ENCODE data around the gene ACY1.

ACY1 gene

DNA sequence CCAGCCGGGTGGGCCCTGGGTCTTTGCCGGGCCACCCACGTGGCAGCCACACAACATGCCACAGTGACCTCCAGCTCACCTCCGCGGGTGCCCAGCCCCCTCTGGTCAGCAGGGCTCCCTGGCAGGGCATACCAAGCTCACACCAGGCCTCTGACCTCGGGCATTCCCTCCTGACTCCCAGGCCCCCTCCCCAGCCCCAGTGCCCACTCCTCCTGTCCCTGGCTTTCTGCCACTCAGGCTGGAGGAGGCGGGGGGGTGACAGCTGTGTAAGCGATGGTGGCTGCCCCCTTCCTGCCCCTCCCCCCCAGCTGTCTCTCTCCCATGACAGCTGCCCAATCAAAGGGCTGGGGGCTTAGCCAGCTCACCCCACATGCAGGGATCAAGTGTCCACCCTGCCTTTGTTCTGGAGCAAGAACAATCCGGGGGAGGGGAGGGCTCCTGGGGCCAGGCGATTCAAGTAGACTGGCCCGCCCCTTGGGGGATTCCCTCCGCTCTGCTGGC is 19.3 kb upstream of the ACY1 start:
- peak; percentile 81 for DNase-seq

DNA sequence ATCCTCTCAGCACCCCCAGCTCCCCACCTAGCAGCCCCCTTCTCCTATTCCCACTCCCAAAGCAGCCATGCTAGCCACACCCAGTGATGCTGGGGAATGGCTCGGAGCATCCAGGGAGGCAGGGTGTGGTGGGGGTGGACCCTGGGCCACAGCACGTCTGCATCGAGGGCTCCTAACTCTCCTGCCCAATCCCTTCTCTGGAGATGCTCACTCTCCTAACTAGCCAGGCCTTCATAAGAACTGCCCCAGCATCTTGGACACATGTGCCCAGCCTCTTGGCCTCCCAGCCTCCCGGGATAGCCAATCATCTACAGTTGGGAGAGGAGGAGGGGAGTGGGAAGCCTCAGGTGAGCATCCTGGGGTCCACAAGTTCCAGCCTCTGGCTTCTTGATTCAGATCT is 18.8 kb upstream of the ACY1 start:
- no peak for DNase-seq

DNA sequence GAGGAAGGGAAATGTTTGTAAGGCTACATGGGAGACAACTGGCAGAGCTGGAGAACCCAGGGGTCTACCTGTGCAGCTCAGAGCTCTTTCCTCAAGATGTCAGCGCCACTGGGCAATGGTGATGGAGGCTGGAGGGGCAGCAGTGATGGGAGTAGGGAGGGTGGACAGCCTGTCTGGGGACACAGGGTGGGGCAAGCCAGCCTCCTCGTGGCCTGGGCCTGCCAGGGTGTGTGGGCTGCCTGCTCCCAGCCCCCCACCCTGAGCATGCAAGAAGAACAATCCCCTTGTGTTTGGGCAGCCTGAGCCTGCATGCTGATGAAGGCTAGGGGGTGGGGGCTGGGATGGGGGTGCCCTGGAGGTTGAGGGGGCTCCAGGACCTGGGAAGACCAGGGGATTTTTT is 17.3 kb upstream of the ACY1 start:
- DNase-seq: no peak

DNA sequence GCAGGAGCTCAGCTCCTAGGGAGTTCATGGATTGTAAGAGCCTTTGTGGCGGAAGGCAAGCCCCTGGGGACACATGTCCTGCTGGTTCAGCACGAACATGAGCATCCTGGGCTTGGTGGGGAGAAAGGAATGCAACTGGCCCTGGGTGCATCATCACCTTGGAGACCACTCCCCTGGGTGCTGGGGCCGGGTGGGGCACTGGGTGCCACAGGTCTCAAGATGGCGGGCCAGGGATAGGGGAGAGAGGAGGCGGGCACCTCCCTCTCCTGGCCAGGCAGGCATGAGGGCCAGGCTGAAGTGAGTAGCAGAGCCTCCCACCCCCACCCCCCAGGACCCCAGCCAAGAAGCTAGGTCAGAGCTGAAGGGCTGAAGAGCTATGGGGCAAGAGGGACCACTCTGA is 16.8 kb upstream of the ACY1 start:
- DNase-seq: no peak

DNA sequence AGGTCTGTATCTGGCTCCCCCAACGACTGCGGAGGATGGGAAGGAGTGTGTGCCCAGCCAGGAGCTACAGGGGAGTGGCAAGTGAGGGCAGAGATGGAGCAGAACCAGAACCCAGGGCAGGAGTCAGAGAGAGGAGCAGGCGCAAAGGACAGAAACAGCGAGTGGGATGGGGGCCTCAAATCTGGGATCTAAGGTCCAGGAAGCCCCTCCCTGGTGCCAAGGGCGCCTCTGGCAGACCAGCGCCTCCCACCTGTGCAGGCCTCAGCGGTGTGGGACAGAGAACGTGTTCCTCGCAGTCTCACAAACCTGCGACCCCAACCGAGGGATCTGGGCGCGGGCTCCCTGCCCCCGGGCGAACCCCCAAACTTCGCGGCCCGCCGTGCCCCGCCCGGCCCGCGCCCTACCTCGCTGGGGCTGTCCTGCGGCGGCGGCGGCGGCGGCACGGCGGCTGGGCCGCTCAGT is 16.4 kb upstream of the ACY1 start:
- DNase-seq: no peak

DNA sequence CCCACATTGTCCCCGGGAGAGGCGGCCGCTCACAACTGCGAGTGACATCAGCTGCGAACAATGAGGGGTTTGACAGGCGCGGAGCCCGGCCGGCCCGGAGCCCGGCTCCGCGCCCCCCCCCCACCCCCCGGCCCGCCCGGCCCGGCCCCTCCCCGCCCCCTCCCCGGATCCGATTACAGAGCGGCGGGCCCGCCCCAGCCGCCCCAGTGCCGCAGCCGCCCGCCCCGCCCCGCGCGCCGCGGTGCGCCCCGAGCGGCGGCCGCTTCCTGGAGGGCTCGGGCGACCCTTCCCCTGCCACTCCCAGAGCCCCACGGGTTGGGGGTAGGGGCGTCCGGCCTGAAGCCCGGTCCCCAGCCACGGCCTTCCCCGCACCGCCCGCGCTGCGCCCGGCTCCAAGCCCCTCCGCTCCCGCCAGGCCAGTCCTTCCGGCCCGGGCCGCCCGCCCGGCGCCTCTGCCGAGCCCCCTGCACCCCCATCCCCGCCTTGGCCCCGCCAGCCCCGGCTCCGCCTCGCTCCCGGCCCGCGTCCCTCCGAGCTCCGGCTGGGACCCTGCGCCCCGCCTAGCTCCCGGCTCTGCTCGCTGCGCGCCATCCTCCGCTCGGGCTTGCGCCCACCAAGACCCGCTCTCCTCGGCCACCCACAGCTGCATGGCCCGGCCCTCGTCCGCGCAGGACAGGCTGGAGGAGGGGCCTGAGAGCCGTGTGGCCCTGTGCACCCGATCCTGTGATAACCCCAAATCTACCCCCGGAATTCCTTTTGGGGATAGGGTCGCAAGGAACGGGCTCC is 15.8 kb upstream of the ACY1 start, which contains the start of gene PCBP4:
TSS of gene PCBP4 (minus strand) at position 71 of the 786 bp plus-strand sequence. CDS start 6,214 bp downstream, outside the sequence.
- DNase-seq: peak; percentile 82

DNA sequence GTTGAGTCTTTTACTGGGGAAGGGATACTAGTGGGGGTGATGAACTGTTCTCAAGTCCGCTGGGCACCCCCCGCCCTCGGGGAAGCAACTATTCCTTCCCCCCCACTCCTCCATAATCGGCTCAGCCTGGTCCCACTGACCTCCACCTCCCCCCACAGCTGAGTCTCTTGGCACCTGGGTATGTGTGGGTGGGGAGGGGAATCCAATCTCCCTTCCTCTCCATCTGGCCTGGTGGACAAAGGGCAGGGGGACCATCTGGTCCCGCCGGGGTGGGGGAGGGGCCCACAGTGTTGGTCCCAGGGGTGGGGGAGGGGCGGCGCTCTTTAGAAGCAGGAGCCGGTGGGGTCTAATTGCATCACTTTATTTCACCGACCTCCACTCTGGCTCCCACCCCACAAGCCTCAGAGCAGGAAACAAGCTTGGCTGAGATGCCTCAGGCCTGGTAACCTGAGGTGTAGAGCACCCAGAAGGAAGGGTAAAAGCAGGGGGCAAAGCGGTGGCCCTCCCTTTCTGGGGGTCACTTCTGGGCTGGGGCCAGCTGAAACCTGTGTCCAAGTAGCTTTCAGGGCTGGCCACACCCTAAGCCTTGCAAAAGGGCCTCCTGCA is 15.1 kb upstream of the ACY1 start:
- DNase-seq: peak; percentile 58

DNA sequence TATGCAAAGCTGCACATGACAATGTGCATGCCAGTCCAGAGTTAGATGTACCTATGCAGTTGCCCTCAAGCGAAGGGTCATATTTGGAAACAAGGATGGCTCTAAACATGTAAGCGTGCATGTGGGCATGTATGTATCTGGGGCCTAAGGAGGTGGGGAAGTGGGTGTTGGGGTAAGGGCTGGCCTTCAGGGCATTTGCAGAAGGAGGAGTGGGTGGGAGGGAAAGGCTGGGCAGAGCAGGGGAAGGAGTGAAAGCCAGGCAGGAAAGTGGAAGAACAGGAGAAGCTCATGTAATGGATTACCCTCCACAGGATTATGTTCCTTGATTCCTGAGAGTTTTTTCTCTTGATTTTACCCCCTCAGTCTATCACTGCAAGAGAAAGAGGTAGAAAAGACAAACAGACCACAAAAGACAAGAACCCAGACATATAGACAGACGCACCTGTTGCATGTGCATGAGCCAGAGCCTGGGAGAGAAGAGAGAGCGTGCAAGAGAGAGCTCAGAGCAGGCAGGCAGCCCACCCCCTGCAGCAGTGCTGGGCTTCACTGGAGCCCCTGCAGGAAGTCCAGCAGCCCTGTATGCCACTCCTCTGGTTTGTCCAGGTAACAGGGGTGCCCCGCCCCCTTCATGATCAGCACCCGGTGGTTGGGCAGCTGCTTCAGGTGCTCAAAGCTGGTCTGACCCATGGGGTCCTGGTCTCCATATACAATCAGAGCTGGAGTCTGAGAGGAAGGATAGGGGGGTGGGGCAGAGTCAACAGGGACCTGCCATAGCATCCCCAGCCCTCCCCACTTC is 14.3 kb upstream of the ACY1 start:
- DNase-seq: no peak

DNA sequence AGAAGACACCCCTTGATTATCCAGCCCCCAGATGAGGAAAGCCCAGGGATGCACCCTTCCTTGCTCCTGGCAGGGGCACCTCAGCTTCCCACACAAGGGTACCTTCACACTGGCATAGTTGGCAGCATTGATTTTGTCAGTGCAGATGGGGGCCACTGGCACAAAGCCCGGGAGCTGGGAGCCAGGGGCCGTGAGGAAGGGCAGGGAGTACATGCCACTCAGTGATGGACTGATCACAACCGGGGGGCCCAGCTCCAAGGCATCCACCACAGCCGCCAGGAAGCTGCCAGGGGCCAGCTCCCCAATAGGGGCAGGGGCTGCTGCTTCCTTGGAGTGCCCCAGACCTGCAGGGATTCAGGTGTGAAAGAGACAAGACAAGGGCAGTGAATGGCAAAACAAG is 13.5 kb upstream of the ACY1 start:
- no peak for DNase-seq

DNA sequence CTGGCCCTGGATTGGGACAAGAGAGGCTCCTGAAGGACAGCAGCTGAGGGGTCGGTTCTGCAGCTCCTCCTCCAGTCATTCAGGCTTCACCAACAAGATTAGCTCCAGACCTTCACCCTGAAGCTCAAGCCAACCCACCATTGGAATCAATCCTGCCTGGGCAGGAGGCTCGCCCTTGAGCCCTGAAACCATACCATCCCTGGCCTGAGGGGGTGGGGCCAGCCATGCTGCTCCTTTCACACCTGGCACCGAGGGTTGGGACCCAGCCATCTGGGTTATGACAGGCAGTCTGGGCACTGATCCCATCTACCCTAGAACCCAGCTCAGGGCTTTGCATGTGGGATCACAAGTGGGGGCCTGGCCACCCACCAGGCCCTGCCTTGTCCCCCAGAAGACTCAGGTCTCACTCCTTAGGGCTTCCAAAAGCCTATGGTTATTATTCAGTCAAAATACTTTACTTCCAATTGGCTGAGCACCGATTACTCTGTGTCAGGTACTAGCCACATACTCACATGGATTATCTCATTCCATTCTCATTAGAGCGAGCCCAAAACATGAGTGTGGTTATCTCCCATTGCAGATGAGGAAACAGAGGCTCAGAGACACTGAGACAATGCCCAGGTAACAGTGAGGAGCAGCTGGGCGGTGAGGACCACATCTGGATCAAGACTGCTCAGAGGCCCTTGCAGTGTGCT is 12.6 kb upstream of the ACY1 start:
- DNase-seq: no peak

DNA sequence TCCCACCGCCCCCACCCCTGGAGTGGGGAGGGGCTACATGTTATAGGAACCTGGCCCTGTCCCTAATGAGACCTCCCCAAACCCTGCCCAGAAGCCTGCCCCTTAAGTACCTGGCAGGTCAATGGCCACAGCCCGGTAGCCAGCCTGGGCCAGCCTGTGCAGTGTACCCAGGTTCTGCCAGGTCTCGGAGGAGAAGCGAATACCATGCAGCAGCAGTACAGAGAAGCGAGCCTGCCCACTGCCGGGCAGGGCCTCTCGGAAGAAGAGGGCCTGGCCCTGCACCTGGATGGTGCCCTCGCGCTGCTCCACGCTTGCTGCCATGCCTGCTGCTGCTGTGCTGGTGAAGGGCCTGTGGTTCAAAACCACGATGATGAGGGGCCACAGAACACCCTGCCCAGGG is 12.0 kb upstream of the ACY1 start:
- no peak for DNase-seq

DNA sequence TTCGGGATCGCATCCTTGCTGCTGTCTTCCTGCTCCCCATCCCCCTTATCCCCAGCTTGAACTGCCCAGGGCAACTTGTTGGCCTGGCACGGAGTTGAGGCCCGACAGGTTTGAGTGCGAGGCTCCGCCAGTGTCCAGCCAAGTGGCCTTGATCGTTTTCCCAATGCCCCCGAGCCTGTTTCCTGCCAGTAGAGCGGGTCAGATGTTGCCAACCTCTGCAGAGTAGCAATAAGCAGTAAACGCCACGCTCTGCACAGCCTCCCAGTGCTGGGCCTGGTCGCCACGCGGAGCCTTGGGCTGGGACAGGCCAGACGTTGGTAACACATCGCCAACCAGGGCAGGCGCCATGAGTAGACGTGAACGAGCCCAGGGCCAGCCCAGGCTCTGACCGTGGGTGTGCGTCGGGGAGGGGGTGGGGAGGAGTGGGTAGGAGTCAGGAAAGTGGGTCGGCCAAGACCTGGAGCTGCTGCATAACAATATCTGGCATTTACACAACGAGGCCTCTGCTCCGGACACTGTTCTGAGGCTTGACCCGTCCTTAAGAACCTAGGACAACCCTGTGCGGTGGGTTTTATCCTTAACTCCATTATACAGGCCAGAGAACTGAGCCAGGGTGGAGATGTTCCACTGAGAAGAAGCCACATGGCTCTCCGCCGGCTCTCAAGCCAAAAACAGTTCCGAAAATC is 8.9 kb upstream of the ACY1 start:
- DNase-seq: peak; percentile 60

DNA sequence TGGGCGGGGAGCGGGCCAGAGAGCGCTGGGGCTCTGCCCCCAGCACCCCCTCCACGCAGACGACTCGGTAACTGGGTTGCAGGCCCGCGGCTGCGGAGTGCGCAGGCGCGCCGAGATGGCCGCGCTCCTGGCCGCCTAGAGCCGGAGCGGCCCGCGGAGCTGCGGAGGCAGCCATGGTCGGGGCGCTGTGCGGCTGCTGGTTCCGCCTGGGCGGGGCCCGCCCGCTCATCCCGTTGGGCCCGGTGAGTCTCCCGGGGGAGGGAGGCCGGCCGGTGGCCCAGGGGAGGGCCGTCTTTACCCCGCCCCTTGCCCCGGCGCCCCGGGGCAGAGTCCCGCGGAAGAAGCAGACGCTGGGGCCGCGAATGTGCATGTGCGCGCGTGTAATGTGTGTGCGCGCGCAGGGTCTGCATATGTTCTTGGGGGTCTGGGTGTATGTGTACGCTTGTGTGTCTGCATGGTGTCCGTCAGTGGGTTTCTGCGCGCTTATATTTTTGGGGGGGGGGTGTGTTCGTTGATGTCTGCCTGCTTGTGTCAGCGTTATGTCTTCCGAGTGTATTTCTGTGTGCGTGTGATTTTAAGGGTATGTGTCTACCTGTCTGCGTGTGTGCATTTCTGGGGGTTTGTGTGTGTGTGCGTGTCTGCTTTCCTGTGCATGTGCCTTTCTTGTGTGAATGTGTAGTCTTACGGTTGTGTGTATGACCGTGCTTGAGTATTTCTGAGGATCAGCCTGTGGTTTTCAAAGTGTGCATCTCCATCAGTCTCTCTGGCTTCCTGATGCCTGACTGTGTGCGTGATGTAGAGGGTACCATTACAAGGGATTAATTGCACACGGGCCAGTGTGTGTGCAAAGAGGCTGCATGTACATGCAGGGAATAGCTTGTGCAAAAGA is 8.1 kb upstream of the ACY1 start, which contains the start of gene ABHD14A:
TSS of gene ABHD14A (plus strand) at position 102 of the 889 bp plus-strand sequence. CDS start at position 174, 72 bp downstream.
- peak; percentile 88 for DNase-seq

DNA sequence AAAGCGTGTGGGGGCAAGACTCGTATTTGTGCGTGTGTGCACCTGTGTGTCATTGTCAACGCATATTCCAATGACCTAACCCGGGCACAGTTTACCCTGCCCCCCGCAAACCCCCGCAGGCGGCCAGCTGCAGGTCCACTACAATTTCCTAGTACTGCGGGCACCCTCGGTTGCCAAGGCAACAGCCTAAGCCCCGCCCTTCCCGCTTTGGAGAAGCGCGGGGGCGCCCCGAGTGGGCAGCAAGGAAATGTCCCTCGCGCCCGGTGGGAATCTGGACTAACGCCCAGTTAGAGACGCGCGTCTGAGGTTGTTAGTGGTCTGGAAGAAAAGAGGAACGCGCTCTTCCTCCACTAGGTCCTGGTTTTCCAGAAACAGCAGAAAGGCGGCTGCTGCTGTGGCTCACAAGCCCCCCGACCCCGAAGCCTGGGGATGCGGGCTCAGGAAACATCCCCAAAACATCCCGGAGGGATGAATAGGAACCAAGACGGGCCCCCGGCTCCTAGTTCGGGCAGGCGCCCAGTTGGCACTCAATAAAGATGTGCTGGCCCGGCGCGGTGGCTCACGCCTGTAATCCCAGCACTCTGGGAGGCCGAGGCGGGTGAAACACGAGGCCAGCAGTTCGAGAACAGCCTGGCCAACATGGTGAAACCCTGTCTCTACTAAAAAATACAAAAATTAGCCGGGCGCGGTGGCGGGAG is 7.3 kb upstream of the ACY1 start:
- DNase-seq: peak; percentile 86

DNA sequence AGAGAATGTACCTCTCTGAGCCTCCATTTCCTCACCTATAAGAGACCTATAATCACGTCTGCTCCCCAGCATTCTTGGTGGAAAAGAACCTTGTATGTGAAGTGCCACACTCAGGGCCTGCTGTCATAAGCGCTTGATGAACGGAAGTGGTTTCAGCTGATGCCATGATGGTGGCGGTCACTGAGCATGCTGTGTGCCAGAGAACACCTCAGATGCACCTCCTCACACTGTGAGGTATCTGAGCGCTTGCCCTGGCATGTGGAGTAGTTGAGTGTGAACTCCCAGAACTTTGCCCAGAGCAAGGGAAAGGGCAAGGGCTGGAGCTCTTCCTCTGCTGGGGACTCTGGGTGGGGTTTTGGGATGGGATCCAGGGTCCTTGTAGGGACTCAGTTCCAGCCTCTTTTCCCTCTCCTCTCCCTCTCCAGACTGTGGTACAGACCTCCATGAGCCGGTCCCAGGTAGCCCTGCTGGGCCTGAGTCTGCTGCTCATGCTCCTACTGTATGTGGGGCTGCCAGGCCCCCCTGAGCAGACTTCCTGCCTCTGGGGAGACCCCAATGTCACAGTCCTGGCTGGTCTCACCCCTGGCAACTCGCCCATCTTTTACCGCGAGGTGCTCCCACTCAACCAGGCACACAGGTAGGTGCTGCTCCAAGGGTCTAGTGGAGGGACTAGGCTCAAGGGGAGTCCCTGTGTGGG is 5.7 kb upstream of the ACY1 start:
- no peak for DNase-seq

DNA sequence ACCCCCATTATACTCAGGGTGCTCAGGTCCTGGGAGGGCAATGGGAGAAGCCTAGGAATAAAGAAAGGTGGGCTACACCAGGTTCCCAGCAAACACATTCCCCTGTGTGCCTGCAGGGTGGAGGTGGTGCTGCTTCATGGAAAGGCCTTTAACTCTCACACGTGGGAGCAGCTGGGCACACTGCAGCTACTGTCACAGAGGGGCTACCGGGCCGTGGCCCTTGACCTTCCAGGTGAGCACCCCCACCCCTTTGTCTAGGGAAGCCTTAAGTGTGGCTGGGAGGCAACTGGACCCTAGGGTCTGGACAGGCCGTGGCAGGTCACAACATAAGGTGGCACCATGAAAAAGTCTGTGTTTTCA is 5.2 kb upstream of the ACY1 start:
- no peak for DNase-seq

DNA sequence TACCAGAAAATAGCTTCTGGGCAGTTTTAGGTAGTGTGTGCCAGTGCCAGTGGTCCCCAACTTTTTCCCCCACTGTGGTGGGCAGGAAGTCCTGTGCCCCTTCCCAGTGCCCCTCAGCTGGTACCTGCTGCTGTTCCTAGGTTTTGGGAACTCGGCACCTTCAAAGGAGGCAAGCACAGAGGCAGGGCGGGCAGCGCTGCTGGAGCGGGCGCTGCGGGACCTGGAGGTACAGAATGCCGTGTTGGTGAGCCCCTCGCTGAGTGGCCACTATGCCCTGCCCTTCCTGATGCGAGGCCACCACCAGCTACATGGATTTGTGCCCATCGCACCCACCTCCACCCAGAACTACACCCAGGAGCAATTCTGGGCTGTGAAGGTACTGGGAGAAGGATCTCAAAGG is 3.1 kb upstream of the ACY1 start:
- DNase-seq: no peak

DNA sequence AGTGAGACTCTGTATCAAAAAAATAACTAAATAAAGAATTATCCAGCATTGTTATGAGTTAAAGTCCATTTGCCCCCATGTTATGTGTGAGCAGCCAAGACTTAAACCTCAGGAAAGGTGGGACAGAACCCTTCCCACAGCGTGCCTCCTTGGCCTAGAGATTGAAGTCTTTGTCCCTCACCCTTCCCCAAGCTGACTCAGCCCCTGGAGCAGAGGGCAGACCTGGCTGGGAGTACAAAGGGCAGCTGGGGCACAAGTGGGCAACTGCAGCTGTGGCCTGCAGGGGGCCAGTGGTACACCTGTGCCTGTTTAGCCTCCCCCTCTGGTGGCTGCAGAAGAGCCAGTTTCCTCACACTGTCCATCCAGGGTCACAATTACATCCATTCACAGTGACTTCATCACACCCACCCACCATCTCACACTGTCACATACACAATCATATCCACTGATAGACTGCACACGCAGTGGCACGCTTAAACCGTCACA is 940 bp upstream of the ACY1 start:
- DNase-seq: no peak

DNA sequence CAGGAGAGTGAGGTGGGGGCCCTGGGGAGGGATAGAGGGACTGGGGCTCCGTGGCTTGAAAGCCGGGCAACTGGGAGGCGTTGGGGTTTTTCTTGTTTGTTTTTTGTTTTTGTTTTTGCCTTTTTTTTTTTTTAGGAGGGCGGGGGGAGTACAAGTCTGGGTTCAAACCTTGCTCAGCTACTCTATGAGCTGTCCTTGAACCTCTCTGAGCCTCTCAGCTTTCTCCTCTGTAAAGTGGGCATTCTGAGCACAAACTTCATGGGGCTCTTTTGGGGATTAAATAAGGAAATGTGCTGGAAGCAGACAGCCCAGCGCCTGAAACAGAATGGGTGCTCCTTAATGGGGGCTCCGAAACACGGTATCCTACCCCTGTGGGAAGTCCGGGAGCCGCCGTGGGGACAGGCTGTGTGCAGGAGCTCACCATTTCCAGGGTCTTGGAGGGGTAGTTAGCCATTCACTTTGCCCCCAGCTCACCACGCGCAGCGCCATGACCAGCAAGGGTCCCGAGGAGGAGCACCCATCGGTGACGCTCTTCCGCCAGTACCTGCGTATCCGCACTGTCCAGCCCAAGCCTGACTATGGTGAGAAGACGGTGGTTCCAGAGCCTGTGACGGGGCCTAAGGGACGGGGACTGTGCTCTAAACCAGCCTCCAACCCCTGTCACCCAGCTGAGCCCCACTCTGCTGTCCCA is 388 bp downstream of the ACY1 start:
- DNase-seq: no peak

Measured in femur (tissue), 1 donor.